Muscle of leg (tissue), 11 donors: ENCODE results near the gene SOD2. TPM values are rescaled to one million over a fixed set of nuclear protein-coding genes. Genes with fewer than 3 reads are reported as not detected.

Experiments
- DNase-seq: peaks from one replicate; pipeline ENCODE4 v3.0.0; 2013
- H3K27ac ChIP-seq: one replicate; pipeline ENCODE4 v1.5.1; 2013; ENCODE audit warnings: mild to moderate bottlenecking, low read length, control low read depth
- H3K27me3 ChIP-seq: one replicate; pipeline ENCODE4 v1.6.1; 2013; ENCODE audit warnings: low read length; ENCODE audit not compliant: control insufficient read depth, insufficient read depth
- H3K36me3 ChIP-seq: one replicate; pipeline ENCODE4 v1.6.1; 2013; ENCODE audit warnings: low read length; ENCODE audit not compliant: control insufficient read depth, insufficient read depth
- H3K4me1 ChIP-seq: one replicate; pipeline ENCODE4 v1.6.1; 2013; ENCODE audit warnings: low read length; ENCODE audit not compliant: control insufficient read depth, insufficient read depth
- H3K4me3 ChIP-seq: one replicate; pipeline ENCODE4 v1.5.1; 2013; ENCODE audit warnings: low read length, control low read depth
- H3K9me3 ChIP-seq: replicated peaks from 2 replicates; pipeline ENCODE4 v1.6.1; 2013; ENCODE audit warnings: low read depth, low read length; ENCODE audit not compliant: control insufficient read depth
- WGBS: methylation state at CpG from one replicate; pipeline ENCODE4 v1.1.5; 2013; ENCODE audit warnings: missing lambda C conversion rate; ENCODE audit not compliant: insufficient coverage; 5-methylcytosine and 5-hydroxymethylcytosine counted together
- polyA plus RNA-seq, 8 donors: library from polyadenylated mRNA; unstranded; fragments of 120-200 nt; gene quantifications; one replicate each; pipeline versions ENCODE4 v1.2.1 to v1.2.3, GENCODE V29; 2013; ENCODE audit warnings: inconsistent platforms in 1 of 8, low replicate concordance in 1 of 8; ENCODE audit not compliant: insufficient read length in 8 of 8, insufficient read depth in 1 of 8
- total RNA-seq: library from RNA; stranded (reverse); fragments of 120-200 nt; gene quantifications from one replicate; pipeline ENCODE4 v1.2.4, GENCODE V29; 2013

Gene SOD2
- total and polyA plus RNA-seq, 9 donors = 69.9 to 113 (median 89.3) TPM

GRCh38 chr6:159687341-159687740, 5.7 kb downstream of the SOD2 start:
- Histone ChIP-seq H3K27me3 (no peaks in the 10 kb centered on the region), H3K27ac (no peak overlapping the region), H3K4me1 (peaks cover 7% of the 10 kb centered on the region), H3K36me3 (peaks cover 46% of the 10 kb centered on the region), H3K9me3 (no peaks in the 10 kb centered on the region), H3K4me3 (no peak overlapping the region)
- 83% methylated on average over 1 of the region's 9 CpGs for WGBS
- DNase-seq = no peak

GRCh38 chr6:159686703-159687102, 6.3 kb downstream of the SOD2 start:
- Histone ChIP-seq H3K27me3 (no peaks in the 10 kb centered on the region), H3K9me3 (no peaks in the 10 kb centered on the region), H3K27ac (no peak overlapping the region), H3K4me1 (peaks cover under 1% of the 10 kb centered on the region), H3K36me3 (peaks cover 44% of the 10 kb centered on the region), H3K4me3 (no peak overlapping the region)
- DNase-seq = no peak
- no CpG with 5 or more reads among the region's 3 CpGs for WGBS

- H3K36me3 ChIP-seq = peaks cover 47% of the 10 kb centered on the region
Observed at GRCh38 chr6:159686040-159686439, 7.0 kb downstream of the SOD2 start.

GRCh38 chr6:159684013-159684304, 9.1 kb downstream of the SOD2 start:
- 100% methylated on average over 1 of the region's 1 CpG for WGBS
- Histone ChIP-seq H3K36me3 (peaks cover 41% of the 10 kb centered on the region), H3K4me1 (no peaks in the 10 kb centered on the region), H3K9me3 (no peaks in the 10 kb centered on the region), H3K27ac (no peak overlapping the region), H3K4me3 (no peak overlapping the region), H3K27me3 (no peaks in the 10 kb centered on the region)
- no peak for DNase-seq

More at GRCh38 chr6:159686040-159686439, 7.0 kb downstream of the SOD2 start:
- WGBS = 100% methylated on average over 2 of the region's 5 CpGs
- Histone ChIP-seq H3K4me3 (no peak overlapping the region), H3K27me3 (no peaks in the 10 kb centered on the region), H3K27ac (no peak overlapping the region), H3K4me1 (no peaks in the 10 kb centered on the region), H3K9me3 (no peaks in the 10 kb centered on the region)
- no peak for DNase-seq

- no peaks in the 10 kb centered on the region for H3K9me3 ChIP-seq
- DNase-seq = no peak
- no CpG with 5 or more reads among the region's 1 CpG for WGBS
- H3K27me3 ChIP-seq = no peaks in the 10 kb centered on the region
- peaks cover 39% of the 10 kb centered on the region for H3K36me3 ChIP-seq
- H3K27ac ChIP-seq = no peak overlapping the region
- no peak overlapping the region for H3K4me3 ChIP-seq
- H3K4me1 ChIP-seq = no peaks in the 10 kb centered on the region
Observed at GRCh38 chr6:159682810-159683209, 10.2 kb downstream of the SOD2 start.

GRCh38 chr6:159682295-159682694, 10.7 kb downstream of the SOD2 start:
- no peak for DNase-seq
- no peak overlapping the region for H3K27ac ChIP-seq
- H3K4me3 ChIP-seq = no peak overlapping the region
- no peaks in the 10 kb centered on the region for H3K27me3 ChIP-seq
- H3K4me1 ChIP-seq = no peaks in the 10 kb centered on the region
- WGBS = no CpG with 5 or more reads among the region's 3 CpGs
- peaks cover 35% of the 10 kb centered on the region for H3K36me3 ChIP-seq
- H3K9me3 ChIP-seq = no peaks in the 10 kb centered on the region

- Histone ChIP-seq H3K4me1 (no peaks in the 10 kb centered on the region), H3K27me3 (no peaks in the 10 kb centered on the region), H3K36me3 (peaks cover 27% of the 10 kb centered on the region), H3K27ac (no peak overlapping the region), H3K4me3 (no peak overlapping the region), H3K9me3 (no peaks in the 10 kb centered on the region)
- 86% methylated on average over 6 of the region's 10 CpGs for WGBS
- DNase-seq = no peak
Observed at GRCh38 chr6:159681191-159681880, 11.7 kb downstream of the SOD2 start.

- peaks cover 19% of the 10 kb centered on the region for H3K36me3 ChIP-seq
- DNase-seq = no peak
- H3K27ac ChIP-seq = no peak overlapping the region
- no peaks in the 10 kb centered on the region for H3K9me3 ChIP-seq
- no peak overlapping the region for H3K4me3 ChIP-seq
- 40% methylated on average over 1 of the region's 3 CpGs for WGBS
- H3K4me1 ChIP-seq = no peaks in the 10 kb centered on the region
- no peaks in the 10 kb centered on the region for H3K27me3 ChIP-seq
Observed at GRCh38 chr6:159680104-159680503, 12.9 kb downstream of the SOD2 start.

GRCh38 chr6:159679091-159680077, 13.7 kb downstream of the SOD2 start:
- H3K36me3 ChIP-seq = peaks cover 17% of the 10 kb centered on the region
- no peak for DNase-seq
- no peak overlapping the region for H3K4me3 ChIP-seq
- no peaks in the 10 kb centered on the region for H3K9me3 ChIP-seq
- WGBS = 80% methylated on average over 2 of the region's 5 CpGs
- no peaks in the 10 kb centered on the region for H3K4me1 ChIP-seq
- H3K27ac ChIP-seq = no peak overlapping the region
- no peaks in the 10 kb centered on the region for H3K27me3 ChIP-seq

- no peak overlapping the region for H3K4me3 ChIP-seq
- H3K36me3 ChIP-seq = peaks cover 12% of the 10 kb centered on the region
- no peak for DNase-seq
- H3K27ac ChIP-seq = no peak overlapping the region
- no peaks in the 10 kb centered on the region for H3K4me1 ChIP-seq
- H3K27me3 ChIP-seq = no peaks in the 10 kb centered on the region
- H3K9me3 ChIP-seq = no peaks in the 10 kb centered on the region
- WGBS = no CpG with 5 or more reads among the region's 3 CpGs
Observed at GRCh38 chr6:159678574-159678973, 14.5 kb downstream of the SOD2 start.
